ENCODE measurements around the gene PSME4.

DNA sequence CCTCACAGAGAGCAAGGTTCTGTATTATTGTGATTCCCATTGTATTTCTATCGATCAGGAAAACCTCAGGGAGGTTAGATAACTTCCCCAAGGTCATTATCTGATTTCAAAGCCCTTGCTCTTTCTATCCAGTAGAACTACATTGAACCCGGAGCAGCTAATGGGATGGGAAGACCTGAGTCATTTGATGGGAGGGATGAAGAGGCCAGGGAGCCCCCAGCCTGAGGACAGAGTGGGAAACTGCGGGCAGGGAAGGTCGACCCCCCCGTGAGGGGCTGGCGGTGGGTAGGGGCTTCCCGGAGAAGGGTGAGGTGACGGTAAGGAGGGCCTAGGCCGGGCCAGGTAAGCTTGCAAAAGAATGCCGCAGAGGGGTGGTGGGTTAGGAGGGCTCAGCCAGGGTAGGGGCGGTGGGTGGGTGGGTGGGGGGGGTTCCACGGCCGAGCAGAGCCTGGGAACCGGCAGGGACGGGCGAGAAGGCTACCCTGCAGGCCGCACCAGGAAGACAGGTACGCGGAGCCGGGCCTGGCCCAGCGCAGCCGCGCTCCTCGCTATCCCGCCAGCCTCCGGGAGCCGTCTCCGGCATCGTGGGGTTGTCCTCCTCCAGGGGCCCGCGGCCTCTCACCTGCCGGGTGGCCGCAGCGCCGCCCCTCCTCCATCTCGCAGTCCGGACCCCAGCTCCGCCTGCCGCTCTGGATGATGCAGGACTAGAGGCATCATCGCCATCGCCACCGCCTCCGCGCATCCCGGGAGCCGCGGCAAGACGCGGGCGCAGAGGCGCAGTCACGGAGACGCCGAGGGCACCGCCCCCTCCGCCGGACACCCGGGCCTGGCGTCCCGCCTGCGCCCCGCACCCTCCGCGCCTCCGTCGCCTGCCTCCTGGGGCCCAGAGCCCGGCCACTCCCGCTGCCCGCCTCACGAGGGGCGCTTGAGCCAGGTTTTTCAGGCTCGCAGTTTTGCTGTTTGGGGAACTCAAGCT lies 111.3 kb downstream of the PSME4 start, which contains the start of gene GPR75:
- TF ChIP-seq CTCF (IDR thresholded peaks at IDR 0.05) (no peak), POLR2AphosphoS5 (IDR thresholded peaks at IDR 0.05) (no peak), EP300 (IDR thresholded peaks at IDR 0.05; ENCODE audit: low read depth) (no peak), POLR2A (IDR thresholded peaks at IDR 0.05) (no peak)
